Neuron (in vitro differentiated cells): ENCODE data around the gene CNTNAP2.
"Not testable (repeated sequence)": the region's sequence is repeated elsewhere in the genome, so short reads cannot be mapped to it uniquely, and the experiment has no call there.

Experiments
- H2AFZ ChIP-seq: one replicate; pipeline ENCODE4 v1.6.1; 2013; ENCODE audit warnings: low read depth, mild to moderate bottlenecking, inconsistent platforms, low read length, moderate library complexity
- H3K27me3 ChIP-seq: one replicate; pipeline ENCODE4 v1.6.1; 2013; ENCODE audit warnings: low read length; ENCODE audit not compliant: insufficient read depth
- H3K36me3 ChIP-seq: one replicate; pipeline ENCODE4 v1.6.1; 2013; ENCODE audit warnings: low read length; ENCODE audit not compliant: insufficient read depth
- H3K4me1 ChIP-seq: one replicate; pipeline ENCODE4 v1.6.1; 2013; ENCODE audit warnings: low read length; ENCODE audit not compliant: insufficient read depth
- H3K4me3 ChIP-seq: 2 replicates; pipeline ENCODE4 v1.5.1; 2013; ENCODE audit warnings: mild to moderate bottlenecking, low read length, moderate library complexity
- H3K9me3 ChIP-seq: one replicate; pipeline ENCODE4 v1.6.1; 2013; ENCODE audit warnings: low read length

CNTNAP2 gene

GRCh38 chr7:146889806-146890555 is 773.4 kb downstream of the CNTNAP2 start:
- H2AFZ ChIP-seq = no peak overlapping the region
- no peak overlapping the region for H3K4me3 ChIP-seq
- H3K27me3 ChIP-seq = no peaks in the 10 kb centered on the region
- H3K9me3 ChIP-seq = no peaks in the 10 kb centered on the region
- H3K36me3 ChIP-seq = no peaks in the 10 kb centered on the region
- no peaks in the 10 kb centered on the region for H3K4me1 ChIP-seq

- Histone ChIP-seq H2AFZ (no peak overlapping the region), H3K4me3 (no peak overlapping the region), H3K9me3 (no peaks in the 10 kb centered on the region), H3K4me1 (no peaks in the 10 kb centered on the region), H3K27me3 (no peaks in the 10 kb centered on the region), H3K36me3 (no peaks in the 10 kb centered on the region)
These were observed 775.5 kb downstream of the CNTNAP2 start for GRCh38 chr7:146892151-146892550.

GRCh38 chr7:146894927-146895326 is 778.3 kb downstream of the CNTNAP2 start:
- Histone ChIP-seq H3K27me3 (no peaks in the 10 kb centered on the region), H3K4me3 (no peak overlapping the region), H3K4me1 (no peaks in the 10 kb centered on the region), H2AFZ (no peak overlapping the region), H3K9me3 (no peaks in the 10 kb centered on the region), H3K36me3 (no peaks in the 10 kb centered on the region)

GRCh38 chr7:146902266-146902665 is 785.7 kb downstream of the CNTNAP2 start:
- H3K4me3 ChIP-seq = no peak overlapping the region

GRCh38 chr7:146902728-146903127 is 786.1 kb downstream of the CNTNAP2 start:
- Histone ChIP-seq H3K27me3 (no peaks in the 10 kb centered on the region), H3K4me3 (no peak overlapping the region), H3K36me3 (no peaks in the 10 kb centered on the region), H3K9me3 (no peaks in the 10 kb centered on the region), H3K4me1 (no peaks in the 10 kb centered on the region), H2AFZ (no peak overlapping the region)

More at GRCh38 chr7:146902266-146902665, 785.7 kb downstream of the CNTNAP2 start:
- Histone ChIP-seq H2AFZ (no peak overlapping the region), H3K4me1 (no peaks in the 10 kb centered on the region), H3K27me3 (no peaks in the 10 kb centered on the region), H3K36me3 (no peaks in the 10 kb centered on the region), H3K9me3 (no peaks in the 10 kb centered on the region)

GRCh38 chr7:146905746-146906145 is 789.1 kb downstream of the CNTNAP2 start:
- H3K36me3 ChIP-seq, H3K27me3 ChIP-seq, H3K4me1 ChIP-seq, H2AFZ ChIP-seq, H3K9me3 ChIP-seq, H3K4me3 ChIP-seq: not testable (repeated sequence)

- no peak overlapping the region for H3K4me3 ChIP-seq
- no peaks in the 10 kb centered on the region for H3K4me1 ChIP-seq
- no peaks in the 10 kb centered on the region for H3K27me3 ChIP-seq
- no peaks in the 10 kb centered on the region for H3K9me3 ChIP-seq
- H3K36me3 ChIP-seq = no peaks in the 10 kb centered on the region
- no peak overlapping the region for H2AFZ ChIP-seq
These were observed 806.2 kb downstream of the CNTNAP2 start for GRCh38 chr7:146922782-146923181.

- Histone ChIP-seq H2AFZ (no peak overlapping the region), H3K27me3 (no peaks in the 10 kb centered on the region), H3K9me3 (no peaks in the 10 kb centered on the region), H3K4me3 (no peak overlapping the region), H3K4me1 (no peaks in the 10 kb centered on the region), H3K36me3 (no peaks in the 10 kb centered on the region)
These were observed 810.2 kb downstream of the CNTNAP2 start for GRCh38 chr7:146926841-146927240.

- Histone ChIP-seq H3K9me3 (no peaks in the 10 kb centered on the region), H3K27me3 (no peaks in the 10 kb centered on the region), H2AFZ (no peak overlapping the region), H3K4me3 (no peak overlapping the region), H3K36me3 (no peaks in the 10 kb centered on the region), H3K4me1 (no peaks in the 10 kb centered on the region)
These were observed 821.2 kb downstream of the CNTNAP2 start for GRCh38 chr7:146937836-146938235.

GRCh38 chr7:146943483-146943882 is 826.9 kb downstream of the CNTNAP2 start:
- Histone ChIP-seq H2AFZ (no peak overlapping the region), H3K36me3 (no peaks in the 10 kb centered on the region), H3K4me3 (no peak overlapping the region), H3K4me1 (no peaks in the 10 kb centered on the region), H3K9me3 (no peaks in the 10 kb centered on the region), H3K27me3 (no peaks in the 10 kb centered on the region)

- no peaks in the 10 kb centered on the region for H3K27me3 ChIP-seq
- H3K36me3 ChIP-seq = no peaks in the 10 kb centered on the region
- H2AFZ ChIP-seq = no peak overlapping the region
- H3K4me1 ChIP-seq = no peaks in the 10 kb centered on the region
- H3K4me3 ChIP-seq = no peak overlapping the region
- no peaks in the 10 kb centered on the region for H3K9me3 ChIP-seq
These were observed 832.1 kb downstream of the CNTNAP2 start for GRCh38 chr7:146948703-146949102.

- peaks cover 10% of the 10 kb centered on the region for H3K4me1 ChIP-seq
- no peaks in the 10 kb centered on the region for H3K27me3 ChIP-seq
- no peak overlapping the region for H3K4me3 ChIP-seq
- no peaks in the 10 kb centered on the region for H3K9me3 ChIP-seq
- H2AFZ ChIP-seq = no peak overlapping the region
- no peaks in the 10 kb centered on the region for H3K36me3 ChIP-seq
These were observed 839.7 kb downstream of the CNTNAP2 start for GRCh38 chr7:146956321-146956720.

GRCh38 chr7:146956853-146957252 is 840.3 kb downstream of the CNTNAP2 start:
- Histone ChIP-seq H3K4me1 (peaks cover 14% of the 10 kb centered on the region), H2AFZ (no peak overlapping the region), H3K4me3 (no peak overlapping the region), H3K36me3 (no peaks in the 10 kb centered on the region), H3K27me3 (no peaks in the 10 kb centered on the region), H3K9me3 (no peaks in the 10 kb centered on the region)
